NCI-H128 (cell line): ENCODE measurements around the gene ZNF236.
"Not testable (repeated sequence)": the region's sequence is repeated elsewhere in the genome, so short reads cannot be mapped to it uniquely, and the experiment has no call there.

ENCODE experiments used
- DNase-seq: peaks from one replicate; lab custom pipeline; 2025; ENCODE audit not compliant: unreplicated experiment; lab: John Stamatoyannopoulos, UW

The ZNF236 gene

DNA sequence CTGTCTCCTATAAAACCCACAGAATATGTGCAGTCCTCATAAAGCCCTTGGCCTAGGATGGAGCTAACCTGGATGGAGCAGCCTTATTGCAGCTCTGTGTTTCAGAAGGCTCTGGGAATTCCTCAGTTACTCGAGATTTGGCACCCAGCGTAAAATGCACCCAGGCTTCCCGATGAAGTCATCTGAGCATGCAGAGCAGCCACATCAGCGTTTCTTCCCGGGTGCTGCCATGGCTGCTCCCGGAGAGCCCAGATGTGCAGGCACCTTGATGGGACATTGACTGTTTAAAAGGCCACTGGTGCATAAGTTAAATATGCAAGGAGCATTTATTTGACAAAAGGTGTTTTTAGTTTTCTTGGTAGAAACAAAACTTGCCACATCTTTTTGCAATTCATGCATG lies 195.0 kb downstream of the ZNF236 start:
- no peak for DNase-seq

- not testable (repeated sequence) for DNase-seq
Measured at GRCh38 chr18:77018650-77019049, 196.3 kb downstream of the ZNF236 start.

DNA sequence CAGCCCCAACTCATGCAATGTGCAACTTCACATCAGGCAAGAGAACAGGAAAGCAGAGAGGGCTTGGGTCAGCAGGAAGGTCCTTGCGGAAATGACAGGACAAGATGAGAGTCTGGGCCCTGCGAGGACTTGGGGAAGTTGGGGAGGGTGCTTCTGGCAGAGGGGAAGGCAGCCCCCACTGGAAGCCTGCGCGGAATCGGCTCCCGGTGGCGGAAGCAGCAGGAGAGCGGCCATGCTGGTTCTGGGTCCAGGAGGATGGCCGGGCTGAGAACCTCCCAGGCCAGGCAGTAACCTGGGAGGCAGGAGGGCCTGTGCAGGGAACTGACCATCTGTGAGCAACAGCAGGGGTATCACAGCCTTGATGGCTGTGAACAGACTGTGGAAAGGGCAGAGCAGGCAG lies 197.3 kb downstream of the ZNF236 start:
- DNase-seq: no peak
